ENCODE measurements around the gene TCF23. TPM values are rescaled to one million over a fixed set of nuclear protein-coding genes. Genes with fewer than 3 reads are reported as not detected.

Gene TCF23
- total RNA-seq, 4 donors from 2014 or later: 0.12 to 0.56 TPM; not detected in 2

DNA sequence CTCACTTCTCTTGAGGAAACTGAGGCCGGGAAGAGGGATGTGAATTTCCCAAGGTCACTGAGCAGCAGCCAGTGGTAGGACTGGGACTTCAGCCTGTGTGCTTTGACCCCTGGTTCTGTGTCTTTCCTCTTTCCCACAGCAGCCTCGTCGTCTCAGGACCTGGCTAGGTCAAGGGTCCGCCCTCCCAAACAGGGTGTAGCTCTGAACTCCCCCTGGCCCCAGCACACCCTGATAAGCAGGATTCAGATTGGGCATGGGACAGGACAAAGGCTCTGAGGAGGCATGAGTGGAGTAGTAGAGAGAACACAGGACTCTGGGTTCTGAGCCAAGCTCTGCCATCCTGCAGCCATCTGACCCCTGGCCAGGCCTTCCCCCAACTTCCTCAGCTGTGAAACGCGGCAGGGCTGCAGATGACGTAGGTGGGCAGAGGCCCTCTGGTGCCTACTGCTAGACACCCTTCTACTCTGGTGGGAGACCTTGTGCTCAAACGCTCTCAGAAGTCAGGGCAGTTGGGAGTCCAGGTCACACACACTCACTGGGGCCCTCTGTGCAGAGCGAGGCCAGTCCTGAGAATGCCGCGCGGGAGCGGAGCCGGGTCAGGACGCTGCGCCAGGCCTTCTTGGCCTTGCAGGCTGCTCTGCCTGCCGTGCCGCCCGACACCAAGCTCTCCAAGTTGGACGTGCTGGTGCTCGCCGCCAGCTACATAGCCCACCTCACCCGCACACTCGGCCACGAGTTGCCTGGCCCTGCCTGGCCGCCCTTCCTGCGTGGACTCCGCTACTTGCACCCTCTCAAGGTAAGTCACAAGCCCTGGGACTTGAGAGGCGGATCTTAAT lies 984 bp downstream of the TCF23 start:
- DNase-seq (ENCODE audit: low spot score) (no peak), ATAC-seq (ENCODE audit: low FRiP score) (no peak)
- TF ChIP-seq, protein P1, sequence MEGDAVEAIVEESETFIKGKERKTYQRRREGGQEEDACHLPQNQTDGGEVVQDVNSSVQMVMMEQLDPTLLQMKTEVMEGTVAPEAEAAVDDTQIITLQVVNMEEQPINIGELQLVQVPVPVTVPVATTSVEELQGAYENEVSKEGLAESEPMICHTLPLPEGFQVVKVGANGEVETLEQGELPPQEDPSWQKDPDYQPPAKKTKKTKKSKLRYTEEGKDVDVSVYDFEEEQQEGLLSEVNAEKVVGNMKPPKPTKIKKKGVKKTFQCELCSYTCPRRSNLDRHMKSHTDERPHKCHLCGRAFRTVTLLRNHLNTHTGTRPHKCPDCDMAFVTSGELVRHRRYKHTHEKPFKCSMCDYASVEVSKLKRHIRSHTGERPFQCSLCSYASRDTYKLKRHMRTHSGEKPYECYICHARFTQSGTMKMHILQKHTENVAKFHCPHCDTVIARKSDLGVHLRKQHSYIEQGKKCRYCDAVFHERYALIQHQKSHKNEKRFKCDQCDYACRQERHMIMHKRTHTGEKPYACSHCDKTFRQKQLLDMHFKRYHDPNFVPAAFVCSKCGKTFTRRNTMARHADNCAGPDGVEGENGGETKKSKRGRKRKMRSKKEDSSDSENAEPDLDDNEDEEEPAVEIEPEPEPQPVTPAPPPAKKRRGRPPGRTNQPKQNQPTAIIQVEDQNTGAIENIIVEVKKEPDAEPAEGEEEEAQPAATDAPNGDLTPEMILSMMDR (IDR thresholded peaks at IDR 0.05): no peak

DNA sequence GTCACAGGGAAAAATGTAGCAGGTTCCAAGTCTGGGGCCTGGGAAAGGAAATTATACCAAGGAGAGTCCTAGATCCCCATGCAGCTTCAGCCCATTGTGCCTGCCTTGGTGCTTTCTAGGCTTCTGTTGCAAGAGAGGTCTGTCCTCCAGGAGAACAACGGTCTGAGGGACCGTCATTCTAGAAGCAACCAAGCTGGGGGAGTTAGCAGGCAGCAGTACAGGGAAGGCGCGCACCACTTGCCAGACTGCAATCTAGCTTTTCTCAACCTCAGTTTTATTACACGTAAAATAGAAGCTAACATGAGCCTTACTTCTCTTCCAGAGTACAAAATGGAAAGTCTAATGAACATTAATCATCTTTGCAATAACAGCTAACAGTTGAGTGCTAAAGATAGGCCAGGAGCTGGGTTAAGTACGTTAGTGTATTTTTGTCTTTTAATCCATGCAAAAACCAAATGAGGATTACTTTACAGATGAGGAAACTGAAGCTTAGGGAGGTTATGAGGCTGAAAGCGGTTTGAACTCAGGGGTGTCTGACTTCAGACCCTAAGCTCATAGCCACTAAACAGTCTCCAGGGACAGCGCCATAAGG lies 1.9 kb downstream of the TCF23 start:
- no peak for DNase-seq (ENCODE audit: low spot score)
- TF ChIP-seq, protein P1 (IDR thresholded peaks at IDR 0.05): no peak

DNA sequence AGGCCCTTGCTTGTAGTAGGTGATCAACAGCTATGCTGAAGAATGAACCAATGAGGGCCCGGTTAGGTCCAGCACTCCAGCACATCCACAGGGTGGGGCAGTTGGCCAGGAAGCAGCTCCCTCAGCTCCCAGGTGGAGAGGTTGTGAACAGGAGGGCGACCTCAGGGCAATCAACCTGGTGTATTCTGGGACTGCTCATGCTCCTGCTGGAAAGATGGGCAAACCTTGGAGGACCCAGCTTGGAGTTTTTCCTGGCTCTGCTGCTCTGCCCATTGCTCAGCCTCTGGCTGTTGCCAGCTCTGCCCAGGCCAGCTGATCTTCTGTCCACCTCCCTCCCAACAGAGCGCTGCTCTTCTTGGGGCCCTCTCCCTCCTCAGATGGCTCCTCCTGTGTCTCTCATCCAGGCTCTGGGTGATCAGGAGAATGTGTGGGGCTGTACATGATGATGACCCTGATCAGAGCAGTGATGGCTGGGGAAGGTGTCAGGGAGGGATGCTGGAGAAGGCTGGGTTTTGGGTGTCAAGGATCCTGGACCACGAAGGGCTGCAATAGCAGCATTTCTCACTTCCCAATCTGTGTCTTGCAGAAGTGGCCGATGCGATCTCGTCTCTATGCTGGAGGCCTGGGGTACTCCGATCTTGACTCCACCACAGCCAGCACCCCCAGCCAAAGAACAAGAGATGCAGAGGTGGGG lies 3.4 kb downstream of the TCF23 start:
- no peak for DNase-seq (ENCODE audit: low spot score)
- TF ChIP-seq, protein P1 (IDR thresholded peaks at IDR 0.05): no peak
- no peak for ATAC-seq (ENCODE audit: low FRiP score)

More for the DNA sequence above, 1.9 kb downstream of the TCF23 start:
- ATAC-seq (ENCODE audit: low FRiP score): no peak

DNA sequence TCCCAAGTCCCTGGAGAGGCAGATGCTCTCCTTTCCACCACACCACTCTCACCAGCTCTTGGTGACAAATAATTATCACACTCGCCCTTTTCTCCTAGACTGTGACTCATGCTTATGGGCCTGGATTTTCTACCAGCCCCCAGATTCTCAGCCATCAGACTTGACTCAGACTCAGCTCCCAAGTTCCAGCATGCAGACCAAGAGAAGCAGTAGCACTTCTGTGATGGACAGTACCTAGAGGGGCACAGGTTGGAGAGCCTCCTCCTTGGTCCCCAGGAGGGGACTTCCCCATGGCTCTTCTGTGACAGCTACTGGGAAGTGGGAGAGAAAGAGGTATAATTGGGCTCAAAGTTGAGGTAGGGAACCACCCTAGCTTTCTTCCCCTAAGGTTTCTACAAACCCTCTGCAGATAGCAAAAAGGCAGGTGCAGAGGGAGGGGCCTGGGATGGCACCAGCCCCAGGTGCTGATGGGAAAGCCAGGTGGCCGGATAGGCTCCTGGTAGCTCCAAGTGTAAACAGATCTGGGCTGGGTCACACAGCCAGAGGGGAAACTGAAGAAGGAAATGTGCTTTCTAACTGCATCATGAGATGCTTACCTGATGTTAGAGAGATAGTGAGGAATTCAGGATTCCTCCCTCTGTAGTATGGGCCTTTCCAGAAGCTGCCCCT lies 4.1 kb downstream of the TCF23 start:
- TF ChIP-seq, protein P1 (IDR thresholded peaks at IDR 0.05): no peak
- no peak for DNase-seq (ENCODE audit: low spot score)

DNA sequence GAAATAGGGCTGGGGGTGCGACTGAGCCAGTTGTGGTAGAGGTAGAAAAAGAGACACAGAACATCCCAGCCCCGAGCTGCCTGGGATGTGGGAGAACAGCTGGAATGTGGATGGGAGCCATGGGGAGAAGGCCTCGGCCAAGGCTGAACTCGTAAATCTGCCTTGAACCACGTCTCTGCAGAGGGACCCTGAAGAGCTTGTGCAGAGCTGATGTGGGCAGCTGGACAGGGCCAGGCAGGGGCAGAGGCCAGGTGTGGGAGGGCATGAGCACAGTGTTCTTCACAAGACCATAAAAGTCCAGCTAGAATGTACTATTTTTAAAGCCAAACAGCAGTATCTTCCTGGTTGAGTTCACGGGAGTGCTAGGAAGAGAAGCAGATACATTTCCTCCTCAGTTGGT lies 5.7 kb downstream of the TCF23 start:
- ATAC-seq (ENCODE audit: low FRiP score) (no peak), DNase-seq (ENCODE audit: low spot score) (no peak)
- TF ChIP-seq, protein P1 (IDR thresholded peaks at IDR 0.05): no peak

More for the DNA sequence above, 4.1 kb downstream of the TCF23 start:
- ATAC-seq (ENCODE audit: low FRiP score): no peak

DNA sequence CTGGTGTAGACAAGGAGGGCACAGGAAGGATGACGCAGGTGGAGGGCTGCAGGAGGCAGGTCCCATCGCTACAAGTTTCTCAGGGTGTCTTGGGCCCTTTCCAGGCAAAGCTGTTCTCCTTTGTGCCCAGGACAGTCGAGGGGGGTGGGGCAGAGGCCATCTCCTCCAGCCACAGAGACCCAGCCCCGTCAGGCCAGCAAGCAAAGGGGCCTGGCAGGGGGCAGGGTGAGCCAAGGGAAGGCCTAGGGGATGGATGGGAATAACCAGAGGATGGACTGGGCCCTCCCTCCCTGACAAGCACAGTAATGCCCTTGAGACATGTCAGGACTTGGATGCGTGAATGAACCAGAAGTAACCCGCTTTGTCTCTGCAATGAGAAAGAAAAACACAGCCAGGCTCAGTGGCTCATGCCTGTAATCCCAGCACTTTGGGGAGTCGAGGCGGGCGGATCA lies 6.3 kb downstream of the TCF23 start:
- DNase-seq (ENCODE audit: low spot score) (no peak), ATAC-seq (ENCODE audit: low FRiP score) (no peak)
- TF ChIP-seq, protein P1 (IDR thresholded peaks at IDR 0.05): no peak
